Nephron progenitor cell (in vitro differentiated cells): ENCODE results near the gene DCHS1.
"Not testable (repeated sequence)": the region's sequence is repeated elsewhere in the genome, so short reads cannot be mapped to it uniquely, and the experiment has no call there.

Source experiments
- DNase-seq: peaks from one replicate; pipeline ENCODE4 v3.0.0; 2021
- H3K27ac Mint-ChIP-seq: 2 replicates; pipeline ENCODE4 v1.8.0; 2021; ENCODE audit warnings: mild to moderate bottlenecking, moderate library complexity, mixed read lengths
- H3K27me3 Mint-ChIP-seq: 2 replicates; pipeline ENCODE4 v1.8.0; 2021; ENCODE audit warnings: mild to moderate bottlenecking, low read depth, mixed read lengths; ENCODE audit not compliant: poor library complexity
- H3K36me3 Mint-ChIP-seq: 2 replicates; pipeline ENCODE4 v1.8.0; 2021; ENCODE audit warnings: low read depth, mixed read lengths
- H3K4me1 Mint-ChIP-seq: 2 replicates; pipeline ENCODE4 v1.8.0; 2021; ENCODE audit warnings: mixed read lengths
- H3K4me3 Mint-ChIP-seq: 2 replicates; pipeline ENCODE4 v1.8.0; 2021; ENCODE audit warnings: mild to moderate bottlenecking, moderate library complexity, mixed read lengths
- H3K9me3 Mint-ChIP-seq: 2 replicates; pipeline ENCODE4 v1.8.0; 2021; ENCODE audit warnings: mild to moderate bottlenecking, moderate library complexity, mixed read lengths
- CTCF ChIP-seq: fragments of 200-600 bp; sonication (generic); IDR thresholded peaks from 2 replicates; pipeline ENCODE4 v1.5.0; 2021; ENCODE audit warnings: antibody characterized with exemption

Gene DCHS1, protein sequence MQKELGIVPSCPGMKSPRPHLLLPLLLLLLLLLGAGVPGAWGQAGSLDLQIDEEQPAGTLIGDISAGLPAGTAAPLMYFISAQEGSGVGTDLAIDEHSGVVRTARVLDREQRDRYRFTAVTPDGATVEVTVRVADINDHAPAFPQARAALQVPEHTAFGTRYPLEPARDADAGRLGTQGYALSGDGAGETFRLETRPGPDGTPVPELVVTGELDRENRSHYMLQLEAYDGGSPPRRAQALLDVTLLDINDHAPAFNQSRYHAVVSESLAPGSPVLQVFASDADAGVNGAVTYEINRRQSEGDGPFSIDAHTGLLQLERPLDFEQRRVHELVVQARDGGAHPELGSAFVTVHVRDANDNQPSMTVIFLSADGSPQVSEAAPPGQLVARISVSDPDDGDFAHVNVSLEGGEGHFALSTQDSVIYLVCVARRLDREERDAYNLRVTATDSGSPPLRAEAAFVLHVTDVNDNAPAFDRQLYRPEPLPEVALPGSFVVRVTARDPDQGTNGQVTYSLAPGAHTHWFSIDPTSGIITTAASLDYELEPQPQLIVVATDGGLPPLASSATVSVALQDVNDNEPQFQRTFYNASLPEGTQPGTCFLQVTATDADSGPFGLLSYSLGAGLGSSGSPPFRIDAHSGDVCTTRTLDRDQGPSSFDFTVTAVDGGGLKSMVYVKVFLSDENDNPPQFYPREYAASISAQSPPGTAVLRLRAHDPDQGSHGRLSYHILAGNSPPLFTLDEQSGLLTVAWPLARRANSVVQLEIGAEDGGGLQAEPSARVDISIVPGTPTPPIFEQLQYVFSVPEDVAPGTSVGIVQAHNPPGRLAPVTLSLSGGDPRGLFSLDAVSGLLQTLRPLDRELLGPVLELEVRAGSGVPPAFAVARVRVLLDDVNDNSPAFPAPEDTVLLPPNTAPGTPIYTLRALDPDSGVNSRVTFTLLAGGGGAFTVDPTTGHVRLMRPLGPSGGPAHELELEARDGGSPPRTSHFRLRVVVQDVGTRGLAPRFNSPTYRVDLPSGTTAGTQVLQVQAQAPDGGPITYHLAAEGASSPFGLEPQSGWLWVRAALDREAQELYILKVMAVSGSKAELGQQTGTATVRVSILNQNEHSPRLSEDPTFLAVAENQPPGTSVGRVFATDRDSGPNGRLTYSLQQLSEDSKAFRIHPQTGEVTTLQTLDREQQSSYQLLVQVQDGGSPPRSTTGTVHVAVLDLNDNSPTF (N-terminal part only)

DNA sequence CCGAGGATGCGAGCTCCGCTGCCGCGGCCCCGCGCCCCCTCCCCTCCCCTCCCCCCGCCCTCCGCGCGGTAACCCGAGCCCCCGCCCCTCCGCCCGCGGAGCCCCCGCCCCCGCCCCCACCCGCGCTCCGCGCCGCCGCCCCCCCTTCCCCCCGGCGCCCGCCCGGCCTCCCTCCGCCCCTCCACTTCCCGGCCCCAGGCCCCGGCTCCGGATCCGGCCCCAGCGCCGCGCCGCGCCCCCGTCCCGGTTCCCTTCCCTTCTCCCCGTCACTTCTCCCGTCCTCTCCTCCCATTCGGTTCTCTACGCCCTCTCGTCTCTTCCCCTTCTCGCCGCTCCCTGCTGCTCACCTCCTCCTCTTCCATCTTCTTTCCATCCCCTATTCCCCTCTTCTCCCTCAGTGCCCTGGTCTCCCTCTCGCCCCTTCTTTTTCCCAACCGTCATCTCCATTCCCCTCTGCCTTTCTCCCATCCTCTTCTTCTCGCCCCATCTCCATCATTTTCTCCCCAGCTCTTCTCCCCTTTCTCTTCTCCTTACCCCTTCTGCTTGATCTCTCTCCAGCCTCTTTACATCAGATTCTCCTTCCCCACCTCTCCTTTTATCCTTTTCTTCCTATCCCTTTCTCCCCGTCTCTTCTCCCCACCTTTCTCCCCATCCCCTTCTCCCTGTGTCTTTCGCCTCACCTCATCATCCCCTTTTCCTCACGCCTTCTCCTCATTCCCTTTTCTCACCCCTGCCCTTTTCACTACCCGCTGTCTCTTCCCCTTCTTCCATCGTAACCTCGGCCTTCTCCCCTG is at the start of gene DCHS1:
DCHS1 (minus strand) TSS at position 20 of the 794 bp plus-strand sequence. CDS start 14,196 bp downstream, outside the sequence.
- peak; percentile 75 for DNase-seq
- Mint-ChIP-seq H3K4me3 (peak within 1 kb of the TSS; percentile 86), H3K27ac (peak within 1 kb of the TSS; percentile 14), H3K27me3 (peaks cover 4% of the 10 kb centered on the region), H3K4me1 (peaks cover 12% of the 10 kb centered on the region), H3K36me3 (no peaks in the 10 kb centered on the region), H3K9me3 (no peaks in the 10 kb centered on the region)
- TF ChIP-seq CTCF = no peak

- peaks cover 4% of the 10 kb centered on the region for H3K27me3 Mint-ChIP-seq
- no peak overlapping the region for H3K27ac Mint-ChIP-seq
- H3K36me3 Mint-ChIP-seq = no peaks in the 10 kb centered on the region
- no peak overlapping the region for H3K4me3 Mint-ChIP-seq
- DNase-seq = peak; percentile 23
- H3K9me3 Mint-ChIP-seq = no peaks in the 10 kb centered on the region
- H3K4me1 Mint-ChIP-seq = peaks cover 22% of the 10 kb centered on the region
- TF ChIP-seq CTCF = peak; percentile 34
Observed at GRCh38 chr11:6703247-6704063, 47.8 kb upstream of the DCHS1 start.

DNA sequence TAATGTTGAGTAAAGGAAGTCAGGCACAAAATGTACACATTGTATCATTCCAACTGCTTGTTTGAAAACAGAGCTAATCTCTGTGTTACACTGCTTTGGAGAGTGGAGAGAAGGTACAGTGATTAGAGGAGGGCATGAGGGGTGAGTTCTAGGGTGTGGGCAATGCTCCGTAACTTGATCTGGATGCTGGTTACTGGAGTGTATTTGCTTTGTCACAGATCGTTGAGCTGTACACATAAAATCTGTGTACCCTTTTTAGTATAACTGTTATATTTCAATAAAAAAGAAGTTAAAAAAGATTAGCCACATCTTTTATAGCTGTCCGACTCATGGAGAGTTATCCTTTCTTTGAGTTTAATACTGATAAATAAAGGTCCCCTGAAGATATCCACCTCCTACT is 46.3 kb upstream of the DCHS1 start:
- not testable (repeated sequence) for H3K27me3 Mint-ChIP-seq, H3K4me3 Mint-ChIP-seq, H3K27ac Mint-ChIP-seq, H3K9me3 Mint-ChIP-seq, H3K36me3 Mint-ChIP-seq, DNase-seq
- H3K4me1 Mint-ChIP-seq = peaks cover 22% of the 10 kb centered on the region

GRCh38 chr11:6695377-6695776 is 39.8 kb upstream of the DCHS1 start:
- peaks cover 3% of the 10 kb centered on the region for H3K27me3 Mint-ChIP-seq
- no peaks in the 10 kb centered on the region for H3K4me1 Mint-ChIP-seq
- TF ChIP-seq CTCF = no peak
- H3K36me3 Mint-ChIP-seq = no peaks in the 10 kb centered on the region
- H3K4me3 Mint-ChIP-seq = no peak overlapping the region
- DNase-seq = no peak
- no peaks in the 10 kb centered on the region for H3K9me3 Mint-ChIP-seq
- H3K27ac Mint-ChIP-seq = no peak overlapping the region

DNA sequence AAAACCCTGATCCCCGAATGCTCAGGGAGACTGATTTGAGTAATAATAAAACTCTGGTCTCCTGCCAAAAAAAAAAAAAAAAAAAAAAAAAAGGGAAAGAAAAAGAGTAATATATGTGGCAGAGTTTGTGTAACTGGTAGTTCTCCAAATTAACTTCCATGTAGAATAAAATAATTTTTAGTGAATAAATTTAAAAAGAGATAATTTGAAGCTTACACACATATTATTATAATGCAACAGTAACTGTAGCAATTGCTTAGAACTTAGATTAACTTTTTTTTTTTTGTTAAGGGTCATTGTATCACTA is 38.6 kb upstream of the DCHS1 start:
- Mint-ChIP-seq H3K4me1 (no peaks in the 10 kb centered on the region), H3K27me3 (peaks cover 3% of the 10 kb centered on the region), H3K4me3 (no peak overlapping the region), H3K27ac (no peak overlapping the region), H3K9me3 (peaks cover 9% of the 10 kb centered on the region), H3K36me3 (peaks cover 4% of the 10 kb centered on the region)
- TF ChIP-seq CTCF = no peak
- no peak for DNase-seq
